Bronchial epithelial cell (primary cell): ENCODE data around the gene PPP3CA. TPM values are rescaled to one million over a fixed set of nuclear protein-coding genes. Genes with fewer than 3 reads are reported as not detected.

Experiments
- DNase-seq: peaks from one replicate; pipeline ENCODE4 v3.0.0-alpha.2; 2010; ENCODE audit warnings: low read depth
- FAIRE-seq: peaks from 2 replicates; lab custom pipeline; 2011; peaks lifted over from hg19 to GRCh38; lab: Jason Lieb, UNC
- H3K27me3 ChIP-seq: 2 replicates; pipeline ENCODE4 v1.5.1; 2011; ENCODE audit warnings: low read length; ENCODE audit not compliant: control insufficient read depth, insufficient read depth
- H3K36me3 ChIP-seq: 2 replicates; pipeline ENCODE4 v1.5.1; 2011; ENCODE audit warnings: low read length; ENCODE audit not compliant: control insufficient read depth, insufficient read depth
- H3K4me3 ChIP-seq: 2 replicates; pipeline ENCODE4 v1.5.1; 2011; ENCODE audit warnings: mild to moderate bottlenecking, low read depth, low read length, control low read depth
- total RNA-seq: library from RNA; depleted of rRNA; stranded (reverse); fragments of >200 nt; gene quantifications from 2 replicates; pipeline ENCODE4 v1.2.1, GENCODE V29; 2014
- TF ChIP-seq, protein P1 (sequence below): IDR thresholded peaks from 2 replicates; pipeline ENCODE4 v1.5.1; 2011; ENCODE audit warnings: mild to moderate bottlenecking, moderate library complexity, low read length, control low read depth, inconsistent platforms; ENCODE audit not compliant: insufficient read depth, severe bottlenecking

The PPP3CA gene
- total RNA-seq, 1 donor from 2014 or later, result 48.2 TPM

- H3K36me3 ChIP-seq, result no peaks in the 10 kb centered on the region
- no peak overlapping the region for H3K4me3 ChIP-seq
- DNase-seq, result no peak
- FAIRE-seq, result no peak
- TF ChIP-seq, protein P1, sequence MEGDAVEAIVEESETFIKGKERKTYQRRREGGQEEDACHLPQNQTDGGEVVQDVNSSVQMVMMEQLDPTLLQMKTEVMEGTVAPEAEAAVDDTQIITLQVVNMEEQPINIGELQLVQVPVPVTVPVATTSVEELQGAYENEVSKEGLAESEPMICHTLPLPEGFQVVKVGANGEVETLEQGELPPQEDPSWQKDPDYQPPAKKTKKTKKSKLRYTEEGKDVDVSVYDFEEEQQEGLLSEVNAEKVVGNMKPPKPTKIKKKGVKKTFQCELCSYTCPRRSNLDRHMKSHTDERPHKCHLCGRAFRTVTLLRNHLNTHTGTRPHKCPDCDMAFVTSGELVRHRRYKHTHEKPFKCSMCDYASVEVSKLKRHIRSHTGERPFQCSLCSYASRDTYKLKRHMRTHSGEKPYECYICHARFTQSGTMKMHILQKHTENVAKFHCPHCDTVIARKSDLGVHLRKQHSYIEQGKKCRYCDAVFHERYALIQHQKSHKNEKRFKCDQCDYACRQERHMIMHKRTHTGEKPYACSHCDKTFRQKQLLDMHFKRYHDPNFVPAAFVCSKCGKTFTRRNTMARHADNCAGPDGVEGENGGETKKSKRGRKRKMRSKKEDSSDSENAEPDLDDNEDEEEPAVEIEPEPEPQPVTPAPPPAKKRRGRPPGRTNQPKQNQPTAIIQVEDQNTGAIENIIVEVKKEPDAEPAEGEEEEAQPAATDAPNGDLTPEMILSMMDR, result no peak
- no peaks in the 10 kb centered on the region for H3K27me3 ChIP-seq
Observed at GRCh38 chr4:101126059-101126458, 221.3 kb downstream of the PPP3CA start.

GRCh38 chr4:101125045-101125942, 222.0 kb downstream of the PPP3CA start:
- DNase-seq, result no peak
- TF ChIP-seq, protein P1, result no peak
- Histone ChIP-seq H3K36me3 (no peaks in the 10 kb centered on the region), H3K27me3 (no peaks in the 10 kb centered on the region), H3K4me3 (no peak overlapping the region)
- no peak for FAIRE-seq

DNA sequence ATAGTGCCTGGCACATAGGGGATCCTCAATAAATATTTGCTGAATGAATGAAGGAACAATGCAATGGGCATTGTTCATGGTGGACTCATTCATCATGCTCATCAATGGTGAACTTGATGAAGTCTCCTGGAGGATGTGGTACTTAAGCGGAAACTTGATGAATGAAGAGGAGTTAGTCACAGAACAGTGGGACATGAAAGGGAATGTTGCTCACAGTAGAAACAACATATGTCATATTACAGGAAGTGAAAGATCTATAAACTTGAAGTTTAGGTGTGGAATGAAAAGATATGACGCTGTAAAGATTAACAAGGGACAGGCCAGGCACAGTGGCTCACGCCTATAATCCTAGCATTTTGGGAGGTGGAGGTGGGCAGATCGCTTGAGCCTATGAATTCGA, 224.1 kb downstream of the PPP3CA start:
- Histone ChIP-seq H3K36me3 (no peaks in the 10 kb centered on the region), H3K4me3 (no peak overlapping the region), H3K27me3 (no peaks in the 10 kb centered on the region)
- FAIRE-seq (no peak), DNase-seq (no peak)
- TF ChIP-seq, protein P1, result no peak

DNA sequence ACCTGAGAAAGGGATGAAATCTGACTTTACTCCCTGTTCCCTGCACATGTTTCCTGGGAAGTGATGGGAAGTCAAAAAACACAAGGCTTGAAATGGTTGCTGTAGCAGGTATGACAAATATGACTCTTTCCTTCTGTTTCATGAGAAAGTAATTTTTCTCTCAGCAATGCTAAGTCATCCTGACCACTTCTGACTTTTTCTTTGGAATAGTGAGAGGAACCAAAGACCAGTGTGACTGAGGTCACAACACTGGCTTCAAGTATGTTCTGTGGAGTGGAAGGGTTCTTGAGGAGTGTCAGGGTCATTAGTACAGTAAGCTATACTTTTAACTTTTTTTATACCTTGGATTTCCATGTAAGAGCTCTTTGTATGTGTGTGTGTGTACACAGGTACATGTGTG, 225.3 kb downstream of the PPP3CA start:
- FAIRE-seq, result no peak
- H3K27me3 ChIP-seq, result no peaks in the 10 kb centered on the region
- H3K36me3 ChIP-seq, result no peaks in the 10 kb centered on the region
- H3K4me3 ChIP-seq, result no peak overlapping the region
- TF ChIP-seq, protein P1, result no peak
- no peak for DNase-seq

DNA sequence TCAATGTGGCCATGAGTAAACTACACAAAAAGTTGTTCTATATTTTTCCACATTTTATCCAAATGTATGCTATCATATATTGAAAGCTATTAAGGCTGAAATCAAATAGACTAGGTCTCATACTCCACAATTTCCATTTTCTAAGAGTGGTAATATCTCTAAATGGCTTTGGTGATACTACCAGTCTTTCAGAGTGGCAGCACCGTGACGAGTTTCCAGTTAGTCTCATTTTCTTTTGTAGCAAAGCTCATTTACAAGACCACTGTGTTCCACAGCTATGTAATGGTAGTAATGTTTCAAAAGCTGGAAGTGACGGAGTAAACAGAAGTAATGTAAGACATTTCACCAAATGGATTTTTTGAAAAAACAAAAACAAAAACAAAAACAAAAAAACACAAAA, 228.2 kb downstream of the PPP3CA start:
- DNase-seq (no peak), FAIRE-seq (no peak)
- Histone ChIP-seq H3K36me3 (no peaks in the 10 kb centered on the region), H3K27me3 (no peaks in the 10 kb centered on the region), H3K4me3 (no peak overlapping the region)
- TF ChIP-seq, protein P1, result no peak
